Fibroblast of skin of left biceps (primary cell): ENCODE measurements around the gene MDN1.

Source experiments
- DNase-seq, 2 experiments: peaks; one replicate each; pipeline ENCODE4 v3.0.0-alpha.2; 2013; ENCODE audit warnings: low read depth in 2 of 2

MDN1 gene

DNA sequence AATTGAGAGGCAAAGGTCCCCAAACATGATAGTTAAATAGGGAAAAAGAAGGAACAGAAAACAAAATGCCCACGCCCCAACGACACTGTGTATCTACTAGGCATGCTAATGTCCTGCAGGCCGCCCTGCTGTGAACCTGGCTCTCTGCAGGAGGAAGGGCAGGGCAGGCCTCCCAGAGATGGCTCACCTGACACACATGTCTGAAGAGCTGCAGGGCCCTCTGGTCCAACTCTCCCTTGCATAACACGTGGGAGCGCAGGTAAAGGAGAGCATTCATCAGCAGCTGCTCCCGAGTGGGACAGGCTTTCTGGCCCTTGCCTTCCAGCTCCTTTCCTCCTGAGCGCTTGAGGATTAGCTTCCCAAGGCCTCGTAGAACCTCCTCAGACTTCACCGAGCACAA lies 127.3 kb downstream of the MDN1 start:
- DNase-seq = no peak

GRCh38 chr6:89690944-89691324 lies 128.7 kb downstream of the MDN1 start:
- no peak for DNase-seq

DNA sequence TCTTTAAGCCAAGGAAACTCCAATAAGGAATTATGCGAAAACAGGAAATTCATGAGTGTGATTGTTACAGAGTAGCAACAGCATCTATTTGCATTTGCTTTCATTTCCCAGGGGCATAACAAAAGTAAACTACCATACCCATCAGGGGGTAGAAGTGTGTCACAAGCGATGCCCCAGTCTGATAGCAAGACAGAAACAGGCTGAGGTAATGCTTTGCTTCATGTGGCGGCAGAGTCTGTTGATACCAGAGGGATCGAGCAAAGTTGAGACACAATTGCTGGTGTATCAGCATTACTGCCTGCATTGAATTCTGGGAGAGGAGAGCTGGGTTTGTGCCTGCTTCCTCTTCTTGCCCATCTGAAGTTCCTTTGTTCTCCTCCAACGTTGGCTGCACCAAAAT lies 129.9 kb downstream of the MDN1 start:
- no peak for DNase-seq

DNA sequence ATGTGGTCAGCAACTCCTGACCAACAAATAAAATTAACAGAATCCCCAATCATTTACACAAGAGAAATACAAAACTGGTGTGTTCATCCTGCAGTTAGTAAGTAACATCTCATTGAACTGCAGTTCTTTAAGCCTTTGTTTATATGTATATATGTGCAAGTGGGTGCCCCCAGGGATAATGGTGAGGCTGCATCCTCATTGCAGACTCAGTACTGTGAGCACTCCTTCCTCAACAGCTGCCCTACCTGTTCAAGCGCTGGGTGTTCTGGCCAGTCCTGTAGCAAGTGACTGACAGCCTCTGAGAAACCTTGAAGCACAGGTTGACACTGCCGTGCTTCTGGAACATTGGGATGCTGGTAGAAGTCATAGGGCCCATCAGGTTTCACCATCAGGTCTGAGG lies 131.3 kb downstream of the MDN1 start:
- no peak for DNase-seq

DNA sequence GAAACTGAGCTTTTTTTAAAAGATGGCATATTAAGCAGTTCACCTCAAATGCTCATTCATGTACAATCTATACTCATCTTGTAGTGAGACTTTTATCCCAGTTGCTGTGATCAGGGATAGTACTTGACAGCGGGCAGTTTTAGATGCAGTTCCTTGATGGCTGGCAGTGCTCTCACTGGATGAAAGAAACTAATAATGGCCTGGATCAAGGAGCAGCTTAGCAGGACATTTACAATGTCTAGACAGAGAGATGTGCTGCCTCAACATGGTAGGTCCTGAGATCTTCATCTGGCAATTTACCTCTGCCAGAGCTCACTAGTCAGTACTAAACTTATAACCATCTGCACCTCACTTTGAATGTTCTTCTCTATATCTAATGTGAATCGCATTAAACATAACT lies 134.3 kb downstream of the MDN1 start:
- DNase-seq = no peak

DNA sequence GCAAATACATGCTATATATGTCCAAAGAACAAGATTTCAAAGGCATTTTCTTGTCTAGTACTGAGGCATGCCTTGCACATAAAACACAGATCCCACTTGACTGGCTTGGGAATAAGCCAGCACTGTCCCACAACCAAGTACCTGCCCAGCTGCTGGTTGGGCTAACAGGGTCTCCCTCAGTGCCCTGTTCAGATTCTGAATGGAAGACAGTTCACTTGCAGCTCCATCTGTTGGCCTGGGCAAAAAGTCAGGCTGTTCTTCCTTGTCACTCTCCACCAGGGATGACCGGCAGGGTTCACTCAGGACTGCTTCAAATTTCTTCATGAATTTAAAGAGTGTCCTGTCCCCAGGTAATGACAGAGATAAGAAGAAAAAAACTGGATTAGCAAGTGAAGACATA lies 136.6 kb downstream of the MDN1 start:
- DNase-seq = no peak

- no peak for DNase-seq
Measured at GRCh38 chr6:89681983-89682564, 137.5 kb downstream of the MDN1 start.

DNA sequence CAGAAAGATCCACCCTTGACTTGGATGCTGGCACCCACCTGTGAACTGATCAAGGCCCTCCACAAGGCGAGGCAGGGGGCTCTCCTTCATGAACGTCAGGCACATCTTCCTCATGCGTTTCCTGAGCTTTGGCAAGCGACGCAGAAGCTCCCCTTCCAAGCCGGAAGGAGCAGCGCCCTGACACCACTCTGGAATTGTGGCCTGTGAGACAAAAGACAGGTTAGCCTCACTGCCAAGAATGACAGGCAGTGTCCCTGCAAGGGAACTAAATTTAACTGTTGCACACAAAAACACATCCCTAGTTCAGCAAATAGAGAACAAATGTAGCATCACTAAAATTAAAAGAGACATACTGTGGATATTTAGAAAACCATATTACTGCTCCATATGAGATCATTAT lies 139.0 kb downstream of the MDN1 start:
- DNase-seq = no peak

- DNase-seq = no peak
Measured at GRCh38 chr6:89680150-89680549, 139.4 kb downstream of the MDN1 start.

DNA sequence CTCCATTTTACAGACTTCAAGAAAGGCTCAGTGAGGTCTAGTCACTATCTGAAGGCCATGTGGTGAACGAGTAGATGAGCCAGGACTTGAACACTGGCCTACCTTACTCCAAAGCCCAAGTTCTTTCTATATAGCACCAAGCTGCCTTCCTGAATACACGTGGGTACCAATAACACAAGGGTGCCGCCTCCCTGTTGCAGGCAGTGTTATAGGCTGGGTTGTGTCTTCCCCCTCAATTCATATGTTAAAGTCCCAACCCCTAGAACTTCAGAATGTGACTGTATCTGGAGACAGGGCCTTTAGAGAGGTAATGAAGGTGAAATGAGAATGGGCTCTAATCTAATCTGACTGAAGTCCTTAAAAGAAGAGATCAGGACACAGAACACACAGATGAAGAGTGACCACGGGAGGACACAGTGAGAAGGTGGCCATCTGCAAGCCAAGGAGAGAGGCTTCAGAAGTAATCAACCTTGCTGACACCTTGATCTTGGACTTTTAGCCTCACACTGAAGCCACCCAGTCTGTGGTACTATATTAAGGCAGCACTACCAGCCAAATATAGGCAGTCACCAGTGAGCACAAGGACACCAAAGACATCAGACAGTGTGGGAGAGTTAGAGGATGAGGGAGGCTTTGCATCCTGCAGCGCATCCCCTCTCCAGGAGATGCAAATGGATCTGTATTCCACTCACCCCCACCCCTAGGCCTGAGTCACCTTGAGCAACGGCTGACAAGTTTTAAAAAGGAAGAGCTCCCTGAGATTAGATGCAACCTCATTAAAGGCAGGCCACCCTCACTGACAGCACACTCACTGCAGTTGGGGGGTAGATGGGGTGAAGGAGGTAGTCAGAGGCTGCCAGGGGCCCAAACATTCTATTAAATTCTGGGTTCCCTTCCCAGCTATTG lies 140.1 kb downstream of the MDN1 start:
- DNase-seq = no peak

GRCh38 chr6:89678531-89678930 lies 141.1 kb downstream of the MDN1 start:
- no peak for DNase-seq

DNA sequence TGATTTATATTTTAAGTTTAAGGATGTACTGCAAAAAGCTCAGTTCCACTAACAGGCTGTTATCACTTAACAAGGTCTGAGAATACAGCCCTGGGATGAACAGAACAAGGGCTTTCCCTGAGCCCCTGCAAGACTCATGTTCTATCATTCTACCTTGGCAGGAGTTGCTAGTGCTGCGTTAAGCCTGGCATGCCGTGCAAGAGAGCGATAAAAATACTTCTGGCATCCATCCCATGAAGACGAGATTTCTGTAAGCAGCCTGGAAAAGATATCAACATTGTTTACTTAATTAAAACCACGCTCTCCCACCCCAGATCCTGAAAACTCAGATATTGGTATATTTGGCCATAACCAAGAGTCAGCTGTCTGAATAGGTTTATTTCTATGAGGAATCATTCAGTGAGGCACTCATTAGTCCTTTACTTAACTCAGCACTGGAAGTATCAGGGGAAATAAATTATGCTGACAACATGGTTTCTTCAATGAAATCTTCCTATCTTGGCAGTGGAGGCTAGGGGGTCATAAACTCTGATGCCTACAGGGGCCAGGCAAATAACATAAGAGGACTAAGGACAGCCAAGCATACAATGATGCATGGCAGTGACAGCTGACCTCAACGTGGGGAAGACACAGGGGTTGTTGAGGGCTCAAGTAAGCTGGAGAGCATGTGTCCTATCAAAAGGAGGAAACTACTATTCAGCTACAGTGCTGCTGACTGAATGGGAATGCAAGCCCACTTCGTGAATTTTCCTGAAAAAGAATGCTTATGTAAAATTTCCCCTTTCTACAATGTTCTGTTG lies 143.4 kb downstream of the MDN1 start:
- peak; percentile 19 to 27 for DNase-seq

GRCh38 chr6:89670935-89671565 lies 148.5 kb downstream of the MDN1 start:
- no peak for DNase-seq

DNA sequence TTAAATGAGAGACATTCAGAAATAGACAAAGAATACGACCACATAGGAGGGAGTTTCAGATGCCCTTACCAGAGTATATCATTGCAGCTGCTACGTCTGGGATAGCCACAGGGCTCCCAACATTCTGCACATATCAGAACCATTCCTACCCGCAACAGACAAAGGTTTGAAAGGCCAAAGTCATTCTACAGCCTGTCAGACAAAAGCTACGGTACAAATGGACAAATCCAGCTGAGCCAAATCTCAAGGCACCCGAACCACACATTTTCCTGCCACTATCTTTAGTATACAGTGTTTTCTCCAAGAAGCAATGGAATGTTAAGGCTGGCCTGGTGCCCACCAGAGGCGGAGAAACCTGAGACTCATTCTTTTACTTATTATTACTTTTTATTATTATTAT lies 150.6 kb downstream of the MDN1 start:
- DNase-seq = no peak

GRCh38 chr6:89667872-89668556 lies 151.6 kb downstream of the MDN1 start:
- peak; percentile 13 for DNase-seq

DNA sequence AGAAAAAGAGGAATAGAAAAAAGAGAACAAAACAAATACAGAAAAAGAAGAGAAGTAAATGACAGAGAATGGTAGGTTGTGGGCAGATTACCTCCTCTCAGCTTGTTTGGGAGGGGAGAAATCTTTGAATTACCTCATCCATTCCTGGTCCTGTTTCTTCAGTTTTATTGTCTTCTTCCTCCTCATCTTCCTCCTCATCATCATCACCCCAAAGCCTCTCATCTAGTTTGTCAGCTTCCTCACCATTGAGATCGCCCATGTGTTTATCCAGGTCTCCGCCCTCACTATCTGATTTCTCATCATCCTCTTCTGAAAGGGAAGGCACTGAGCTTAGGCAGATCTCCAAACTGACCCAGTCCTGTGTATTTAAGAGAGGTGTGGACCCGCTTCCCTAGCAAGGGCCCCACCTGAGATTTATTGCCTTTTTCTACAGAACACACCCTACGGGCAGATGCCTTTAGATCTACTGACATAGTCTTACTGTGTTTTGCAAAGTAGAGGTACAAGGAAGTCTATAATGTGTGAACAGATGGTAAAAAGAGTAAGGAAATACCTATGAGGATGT lies 156.9 kb downstream of the MDN1 start:
- no peak for DNase-seq

- DNase-seq = no peak
Measured at GRCh38 chr6:89661559-89661958, 158.0 kb downstream of the MDN1 start.

DNA sequence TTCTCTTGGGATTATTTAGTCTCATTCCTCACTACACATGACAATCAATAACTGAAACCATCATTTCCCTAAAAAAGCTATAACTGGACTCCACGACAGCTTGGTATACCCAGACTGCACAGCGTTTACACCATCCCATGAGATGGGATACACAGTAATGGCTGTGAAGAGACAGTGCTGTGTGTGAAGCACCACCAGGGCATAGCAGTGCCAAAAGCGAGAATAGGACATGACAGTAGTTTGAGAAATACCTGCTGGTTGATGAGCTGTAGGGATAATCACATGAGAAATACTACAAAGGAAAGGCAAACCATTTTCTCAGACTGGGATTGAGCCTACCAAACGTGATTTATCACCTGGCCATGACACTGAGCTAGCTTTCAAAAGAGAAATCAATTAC lies 158.6 kb downstream of the MDN1 start:
- no peak for DNase-seq

DNA sequence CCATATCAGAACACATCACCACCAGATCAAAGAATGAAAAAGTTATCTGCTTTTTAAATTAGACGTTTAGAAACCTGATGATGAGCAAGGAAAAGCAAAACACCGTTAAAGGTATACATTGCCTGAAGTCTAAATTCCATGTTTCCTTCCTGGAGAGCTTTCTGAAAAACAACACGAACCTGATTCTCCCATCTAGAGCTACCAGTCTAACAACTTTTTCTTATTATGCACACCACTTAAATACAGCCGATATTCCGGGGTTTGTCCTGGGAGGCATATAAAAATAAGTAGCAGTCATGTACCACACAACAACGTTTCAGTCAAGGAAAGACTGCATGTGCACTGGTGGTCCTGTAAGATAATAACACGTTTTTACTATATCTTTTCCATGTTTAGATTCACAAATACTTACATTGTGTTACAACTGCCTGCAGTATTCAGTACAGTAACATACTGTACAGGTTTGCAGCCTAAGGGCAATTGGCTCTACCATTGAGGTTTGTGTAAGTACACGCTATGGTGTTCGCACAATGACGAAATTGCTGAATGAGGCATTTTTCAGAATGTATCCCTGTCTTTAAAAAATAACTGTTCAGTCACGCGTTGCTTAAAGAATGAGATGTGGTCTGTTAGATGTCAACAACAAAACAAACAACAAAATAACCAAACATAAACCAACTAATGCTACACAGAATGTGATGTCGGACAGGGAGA lies 162.0 kb downstream of the MDN1 start:
- no peak for DNase-seq

GRCh38 chr6:89655122-89655521 lies 164.5 kb downstream of the MDN1 start:
- DNase-seq = no peak

- DNase-seq = no peak
Measured at GRCh38 chr6:89650579-89650978, 169.0 kb downstream of the MDN1 start.
